Naive thymus-derived CD8-positive, alpha-beta T cell (primary cell): ENCODE results near the gene CHST5. TPM values are rescaled to one million over a fixed set of nuclear protein-coding genes. Genes with fewer than 3 reads are reported as not detected.
"Not testable (repeated sequence)": the region's sequence is repeated elsewhere in the genome, so short reads cannot be mapped to it uniquely, and the experiment has no call there.

Source experiments
- ATAC-seq, 2 donors: fragments of 150-1000 bp; cut with Tn5 transposase in 1 of 2; sonication (Bioruptor Pico), chemical (Tn5 transposase) in 1 of 2; 1 replicate in 1 of 2; 2 replicates in 1 of 2; pipeline ENCODE4 v1.10.0; 2021; ENCODE audit warnings: mild to moderate bottlenecking in 2 of 2, moderate library complexity in 2 of 2
- POLR2A ChIA-PET: fragments of 350-600 bp; sonication (Branson Sonifier 250); formaldehyde crosslinking; loops from one replicate; lab custom pipeline; 2021; ENCODE audit warnings: antibody characterized with exemption; lab: Charles Lee
- DNase-seq, 10 donors: peaks; one replicate each; pipeline versions ENCODE4 v3.0.0 to v3.0.0-alpha.2; 2020 to 2022
- H3K27ac Mint-ChIP-seq, 10 donors: one replicate each; pipeline ENCODE4 v1.8.0; 2020 to 2022; ENCODE audit warnings: mild to moderate bottlenecking in 10 of 10, mixed read lengths in 10 of 10, moderate library complexity in 4 of 10, inconsistent platforms in 1 of 10
- H3K27me3 Mint-ChIP-seq, 5 donors: one replicate each; pipeline ENCODE4 v1.8.0; 2021 to 2022; ENCODE audit warnings: mixed read lengths in 5 of 5
- H3K36me3 Mint-ChIP-seq, 3 donors: one replicate each; pipeline ENCODE4 v1.8.0; 2020 to 2022; ENCODE audit warnings: mixed read lengths in 3 of 3, mild to moderate bottlenecking in 2 of 3, inconsistent platforms in 1 of 3
- H3K4me1 Mint-ChIP-seq, 4 donors: one replicate each; pipeline ENCODE4 v1.8.0; 2021 to 2022; ENCODE audit warnings: mixed read lengths in 4 of 4
- H3K4me3 Mint-ChIP-seq, 10 donors: one replicate each; pipeline ENCODE4 v1.8.0; 2020 to 2022; ENCODE audit warnings: mild to moderate bottlenecking in 10 of 10, mixed read lengths in 10 of 10, moderate library complexity in 6 of 10, inconsistent platforms in 1 of 10
- H3K9me3 Mint-ChIP-seq, 9 donors: one replicate each; pipeline ENCODE4 v1.8.0; 2020 to 2022; ENCODE audit warnings: mixed read lengths in 9 of 9, mild to moderate bottlenecking in 3 of 9, inconsistent platforms in 1 of 9, moderate library complexity in 1 of 9
- polyA plus RNA-seq, 3 donors: library from polyadenylated mRNA; unstranded; fragments of 300-500 nt; fragmentation: Illumina TruSeq; gene quantifications; one replicate each; pipeline ENCODE4 v1.2.3, GENCODE V29; 2021
- total RNA-seq, 8 experiments: library from RNA in 2 of 8; stranded (reverse) in 2 of 8; gene quantifications; one replicate each; pipeline ENCODE4 v1.2.3 and lab custom pipeline; 2021 to 2026

The CHST5 gene
- total and polyA plus RNA-seq, 5 experiments from 2014 or later = not detected

- DNase-seq, H3K4me1 Mint-ChIP-seq, H3K36me3 Mint-ChIP-seq, H3K27ac Mint-ChIP-seq, POLR2A ChIA-PET, H3K4me3 Mint-ChIP-seq, ATAC-seq, H3K9me3 Mint-ChIP-seq: not testable (repeated sequence)
- peaks cover 3 to 11% (median 6%) of the 10 kb centered on the region in 5 donors for H3K27me3 Mint-ChIP-seq
Observed at GRCh38 chr16:75548456-75548855, 12.5 kb upstream of the CHST5 start.

GRCh38 chr16:75546293-75546692 lies 10.4 kb upstream of the CHST5 start:
- Mint-ChIP-seq H3K4me3 (no peak overlapping the region), H3K27ac (peak overlapping the region in 1 of 10 donors; percentile 45), H3K36me3 (peaks cover 0 to 5% (median 0%) of the 10 kb centered on the region in 3 donors), H3K9me3 (no peaks in the 10 kb centered on the region), H3K27me3 (no peaks in the 10 kb centered on the region), H3K4me1 (no peaks in the 10 kb centered on the region)
- POLR2A ChIA-PET = no interaction called here
- DNase-seq (no peak), ATAC-seq (no peak)

- H3K4me3 Mint-ChIP-seq, POLR2A ChIA-PET, H3K27ac Mint-ChIP-seq, H3K27me3 Mint-ChIP-seq, DNase-seq, ATAC-seq, H3K36me3 Mint-ChIP-seq, H3K9me3 Mint-ChIP-seq, H3K4me1 Mint-ChIP-seq: not testable (repeated sequence)
Observed at GRCh38 chr16:75545879-75546278, 10.0 kb upstream of the CHST5 start.

GRCh38 chr16:75542462-75542861 lies 6.6 kb upstream of the CHST5 start:
- H3K27ac Mint-ChIP-seq, H3K36me3 Mint-ChIP-seq, POLR2A ChIA-PET, H3K4me3 Mint-ChIP-seq, H3K4me1 Mint-ChIP-seq, DNase-seq, H3K27me3 Mint-ChIP-seq, H3K9me3 Mint-ChIP-seq, ATAC-seq: not testable (repeated sequence)

- Mint-ChIP-seq H3K27me3 (no peaks in the 10 kb centered on the region), H3K36me3 (peaks cover 0 to 5% (median 0%) of the 10 kb centered on the region in 3 donors), H3K9me3 (no peaks in the 10 kb centered on the region), H3K27ac (no peak overlapping the region), H3K4me1 (no peaks in the 10 kb centered on the region), H3K4me3 (no peak overlapping the region)
- no peak for ATAC-seq
- POLR2A ChIA-PET = no interaction called here
- no peak for DNase-seq
Observed at GRCh38 chr16:75541236-75541635, 5.3 kb upstream of the CHST5 start.

- DNase-seq, POLR2A ChIA-PET, H3K4me3 Mint-ChIP-seq, H3K27me3 Mint-ChIP-seq, H3K27ac Mint-ChIP-seq, H3K4me1 Mint-ChIP-seq, ATAC-seq, H3K36me3 Mint-ChIP-seq, H3K9me3 Mint-ChIP-seq: not testable (repeated sequence)
Observed at GRCh38 chr16:75538882-75539565, 3.1 kb upstream of the CHST5 start.

GRCh38 chr16:75537776-75538175 lies 1.9 kb upstream of the CHST5 start:
- DNase-seq (no peak), ATAC-seq (no peak)
- Mint-ChIP-seq H3K9me3 (no peaks in the 10 kb centered on the region), H3K4me3 (no peak overlapping the region), H3K4me1 (no peaks in the 10 kb centered on the region), H3K27me3 (no peaks in the 10 kb centered on the region), H3K36me3 (no peaks in the 10 kb centered on the region), H3K27ac (no peak overlapping the region)
- POLR2A ChIA-PET = no interaction called here

GRCh38 chr16:75535211-75535843 lies 581 bp downstream of the CHST5 start:
- H3K36me3 Mint-ChIP-seq = no peaks in the 10 kb centered on the region
- POLR2A ChIA-PET = no interaction called here
- peaks cover 0 to 4% (median 2%) of the 10 kb centered on the region in 5 donors for H3K27me3 Mint-ChIP-seq
- H3K4me1 Mint-ChIP-seq = no peaks in the 10 kb centered on the region
- DNase-seq (no peak), ATAC-seq (no peak)
- no peak overlapping the region for H3K4me3 Mint-ChIP-seq
- H3K27ac Mint-ChIP-seq = no peak overlapping the region
- H3K9me3 Mint-ChIP-seq = no peaks in the 10 kb centered on the region

- no peak for DNase-seq
- ATAC-seq = no peak
- POLR2A ChIA-PET = no interaction called here
- Mint-ChIP-seq H3K4me1 (no peaks in the 10 kb centered on the region), H3K4me3 (no peak overlapping the region), H3K27ac (no peak overlapping the region), H3K9me3 (no peaks in the 10 kb centered on the region), H3K27me3 (peaks cover 0 to 4% (median 2%) of the 10 kb centered on the region in 5 donors), H3K36me3 (no peaks in the 10 kb centered on the region)
Observed at GRCh38 chr16:75534560-75535205, 1.2 kb downstream of the CHST5 start.

GRCh38 chr16:75532791-75533190 lies 3.1 kb downstream of the CHST5 start:
- Mint-ChIP-seq H3K9me3 (no peaks in the 10 kb centered on the region), H3K27me3 (peaks cover 0 to 4% (median 2%) of the 10 kb centered on the region in 5 donors), H3K4me1 (no peaks in the 10 kb centered on the region), H3K27ac (no peak overlapping the region), H3K36me3 (no peaks in the 10 kb centered on the region), H3K4me3 (no peak overlapping the region)
- POLR2A ChIA-PET = no interaction called here
- ATAC-seq (no peak), DNase-seq (no peak)

GRCh38 chr16:75532142-75532765 lies 3.7 kb downstream of the CHST5 start:
- DNase-seq (no peak), ATAC-seq (no peak)
- H3K27me3 Mint-ChIP-seq = peaks cover 0 to 4% (median 2%) of the 10 kb centered on the region in 5 donors
- H3K4me3 Mint-ChIP-seq = no peak overlapping the region
- H3K36me3 Mint-ChIP-seq = no peaks in the 10 kb centered on the region
- H3K4me1 Mint-ChIP-seq = no peaks in the 10 kb centered on the region
- POLR2A ChIA-PET = interaction anchor here (0.6 kb wide), 1 partner anchor 87 kb away, joined by 6 read pairs; no protein-coding TSS in a partner anchor
- H3K27ac Mint-ChIP-seq = peak overlapping the region in 1 of 10 donors; percentile 43
- H3K9me3 Mint-ChIP-seq = no peaks in the 10 kb centered on the region

GRCh38 chr16:75529959-75530358 lies 5.9 kb downstream of the CHST5 start:
- Mint-ChIP-seq H3K27me3 (peaks cover 0 to 4% (median 2%) of the 10 kb centered on the region in 5 donors), H3K9me3 (no peaks in the 10 kb centered on the region), H3K4me3 (no peak overlapping the region), H3K4me1 (no peaks in the 10 kb centered on the region), H3K36me3 (no peaks in the 10 kb centered on the region), H3K27ac (no peak overlapping the region)
- POLR2A ChIA-PET = no interaction called here
- ATAC-seq (no peak), DNase-seq (no peak)
